GM18505 (cell line): Measurements from ENCODE around the gene ADPRH.

ENCODE experiments used
- ATAC-seq: cut with Tn5 transposase; IDR thresholded peaks from one replicate; pipeline ENCODE4 v1.9.1; 2021; ENCODE audit not compliant: unreplicated experiment
- POLR2A ChIP-seq: IDR thresholded peaks from 4 replicates; pipeline ENCODE4 v1.6.1; 2011; ENCODE audit warnings: borderline replicate concordance; ENCODE audit not compliant: insufficient read depth, insufficient read length; ENCODE audit errors: extremely low read depth

ADPRH gene

GRCh38 chr3:119597548-119598288 lies 18.4 kb downstream of the ADPRH start, which contains the start of gene PLA1A:
Gene PLA1A, plus strand, starts transcription at chr3:119597885. Its CDS starts 29 bp downstream, at chr3:119597914.
- no peak for TF ChIP-seq POLR2A

GRCh38 chr3:119598410-119599098 lies 19.3 kb downstream of the ADPRH start:
- ATAC-seq = peak; percentile 38
- peak; percentile 41 for TF ChIP-seq POLR2A

More at GRCh38 chr3:119597548-119598288, 18.4 kb downstream of the ADPRH start, which contains the start of gene PLA1A:
- no peak for ATAC-seq

GRCh38 chr3:119599558-119600174 lies 20.4 kb downstream of the ADPRH start:
- TF ChIP-seq POLR2A = no peak
- ATAC-seq = no peak

GRCh38 chr3:119600732-119601131 lies 21.4 kb downstream of the ADPRH start:
- TF ChIP-seq POLR2A = peak; percentile 58
- peak; percentile 60 for ATAC-seq

- ATAC-seq = peak; percentile 4
- TF ChIP-seq POLR2A = no peak
These were observed 21.9 kb downstream of the ADPRH start for GRCh38 chr3:119601154-119601553.

- no peak for TF ChIP-seq POLR2A
- ATAC-seq = no peak
These were observed 23.4 kb downstream of the ADPRH start for GRCh38 chr3:119602676-119603075.

GRCh38 chr3:119604878-119605277 lies 25.6 kb downstream of the ADPRH start:
- TF ChIP-seq POLR2A = no peak
- ATAC-seq = no peak

GRCh38 chr3:119608405-119609000 lies 29.2 kb downstream of the ADPRH start:
- no peak for ATAC-seq
- TF ChIP-seq POLR2A = no peak

- no peak for TF ChIP-seq POLR2A
- no peak for ATAC-seq
These were observed 30.0 kb downstream of the ADPRH start for GRCh38 chr3:119609301-119609700.

GRCh38 chr3:119611664-119612063 lies 32.4 kb downstream of the ADPRH start:
- no peak for TF ChIP-seq POLR2A
- ATAC-seq = no peak

- TF ChIP-seq POLR2A = no peak
- ATAC-seq = no peak
These were observed 33.9 kb downstream of the ADPRH start for GRCh38 chr3:119613201-119613600.

- TF ChIP-seq POLR2A = no peak
- no peak for ATAC-seq
These were observed 34.6 kb downstream of the ADPRH start for GRCh38 chr3:119613872-119614271.

- ATAC-seq = no peak
- no peak for TF ChIP-seq POLR2A
These were observed 36.8 kb downstream of the ADPRH start for GRCh38 chr3:119616056-119616455.

GRCh38 chr3:119619094-119619493 lies 39.8 kb downstream of the ADPRH start:
- no peak for ATAC-seq
- TF ChIP-seq POLR2A = no peak

- TF ChIP-seq POLR2A = no peak
- no peak for ATAC-seq
These were observed 41.6 kb downstream of the ADPRH start for GRCh38 chr3:119620899-119621298.
